Measurements from ENCODE around the gene POC1A. TPM values are rescaled to one million over a fixed set of nuclear protein-coding genes. Genes with fewer than 3 reads are reported as not detected.
A peak's percentile ranks its signal among the peaks of the same experiment; 100 is the strongest.

Gene POC1A
- total RNA-seq, 1 experiment from 2014 or later, result 16.1 TPM

DNA sequence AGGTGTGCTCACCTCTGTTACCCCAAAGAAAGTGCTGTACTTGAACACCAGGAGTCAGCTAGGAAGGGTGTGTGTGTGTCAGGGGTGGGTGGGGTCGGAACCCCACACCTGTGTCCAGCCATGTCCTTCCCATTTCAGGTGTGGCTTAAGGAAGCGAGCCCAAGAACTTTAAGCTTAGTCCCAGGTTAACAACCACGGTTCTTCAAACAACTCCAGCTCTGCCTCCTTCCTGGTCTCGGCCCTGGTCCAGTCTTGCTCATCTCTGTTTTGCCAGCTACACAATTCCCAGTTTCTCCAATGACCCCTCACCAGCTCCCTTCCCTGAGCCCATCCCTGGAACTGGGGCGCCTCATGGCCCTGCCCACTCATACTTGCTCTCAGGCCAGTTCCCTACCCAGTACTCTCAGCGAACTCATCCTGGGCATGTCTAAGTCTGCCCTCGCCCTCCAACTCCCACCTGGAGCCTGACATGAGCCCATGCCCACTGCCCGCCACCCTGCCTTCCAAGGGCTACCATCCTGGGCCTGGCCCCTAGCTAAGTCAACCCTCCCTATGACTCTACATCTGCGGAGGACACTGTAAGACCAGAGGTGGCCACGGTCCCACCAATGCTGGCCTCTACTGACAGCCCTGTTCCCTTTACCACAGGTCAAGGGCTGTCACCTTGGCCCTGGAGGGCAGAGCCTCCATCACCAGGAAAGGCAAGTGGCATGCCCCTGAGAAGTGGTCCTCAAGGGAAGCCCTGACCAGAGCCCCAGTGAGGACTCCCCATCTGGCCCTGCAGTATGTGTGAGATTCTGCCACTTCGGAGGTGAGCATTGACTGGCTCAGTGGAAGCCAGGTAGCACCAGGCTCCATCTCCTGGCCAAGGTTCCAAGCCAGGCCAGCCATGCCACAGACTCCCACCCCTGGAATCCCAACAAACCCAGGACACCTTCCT lies 9.2 kb downstream of the POC1A start:
- ChIA-PET POLR2A (ENCODE audit: low non-redundant PET) (no interaction called here), CTCF (interaction anchor here (0.7 kb wide), 1 partner anchor 143 kb away, joined by 3 read pairs; no protein-coding TSS in a partner anchor)
- TF ChIP-seq EZH2 (IDR thresholded peaks at IDR 0.05; ENCODE audit: borderline replicate concordance, low read depth, low read length, poor library complexity, severe bottlenecking), result no peak
- Histone ChIP-seq H3K27me3 (replicated peaks; ENCODE audit: insufficient read depth, low read depth, low read length, poor library complexity) (no peaks in the 10 kb centered on the region), H3K4me1 (ENCODE audit: insufficient read depth, low read length, poor library complexity, severe bottlenecking) (no peaks in the 10 kb centered on the region), H3K27ac (ENCODE audit: low read depth, low read length, poor library complexity, severe bottlenecking) (no peak overlapping the region), H3K9me3 (ENCODE audit: low read depth, low read length, poor library complexity, severe bottlenecking) (no peaks in the 10 kb centered on the region), H3K4me3 (ENCODE audit: low read depth, low read length, poor library complexity, severe bottlenecking) (no peak overlapping the region), H3K36me3 (ENCODE audit: insufficient read depth, low read length, poor library complexity, severe bottlenecking) (peaks cover 3% of the 10 kb centered on the region)
- BruUV-seq (replicated peaks), result no TSS peak
- DNase-seq (ENCODE audit: low spot score), result no peak
- intact Hi-C loops (cut with micrococcal nuclease; ENCODE audit: unreplicated experiment), result loop anchor here (1.0 kb wide), 1 partner anchor 144 kb away; no protein-coding TSS in a partner anchor

DNA sequence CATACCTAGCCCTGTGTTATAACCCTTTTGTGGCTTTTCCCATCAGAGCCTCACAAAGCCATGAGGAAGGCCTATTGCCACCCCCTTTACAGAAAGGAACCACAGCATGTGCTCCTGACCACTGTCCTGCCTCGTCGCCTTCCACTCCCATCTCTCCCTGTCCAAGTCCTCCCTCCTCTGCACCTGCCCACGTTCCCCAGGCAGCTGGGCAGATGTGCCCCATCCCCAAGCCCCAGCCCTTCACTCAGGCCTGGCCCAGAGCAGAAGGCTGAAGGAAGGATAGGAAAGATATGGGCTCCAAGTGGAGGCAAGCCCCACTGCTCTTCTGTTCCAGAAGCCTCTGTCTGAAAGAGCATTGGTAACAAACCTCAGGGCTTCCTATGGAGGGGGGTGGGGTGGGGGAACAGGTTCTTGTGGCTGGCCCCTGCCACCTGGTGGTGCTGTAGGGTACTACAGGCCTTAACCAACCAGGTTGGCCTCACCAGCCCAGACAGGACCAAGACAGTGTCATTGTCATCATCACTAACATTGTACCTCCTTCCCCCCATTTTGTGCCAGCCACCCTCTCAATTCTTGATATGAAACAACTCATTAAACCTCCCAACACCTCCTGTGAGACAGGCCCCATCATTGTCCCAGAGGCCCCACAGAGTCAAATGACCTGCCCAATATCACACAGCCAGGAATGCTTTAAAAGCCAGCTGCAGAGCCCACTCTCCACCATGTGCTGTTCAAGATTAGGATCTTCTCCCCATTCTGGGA lies 10.0 kb downstream of the POC1A start:
- Histone ChIP-seq H3K4me3 (ENCODE audit: low read depth, low read length, poor library complexity, severe bottlenecking) (no peak overlapping the region), H3K36me3 (ENCODE audit: insufficient read depth, low read length, poor library complexity, severe bottlenecking) (no peaks in the 10 kb centered on the region), H3K27me3 (replicated peaks; ENCODE audit: insufficient read depth, low read depth, low read length, poor library complexity) (no peaks in the 10 kb centered on the region), H3K9me3 (ENCODE audit: low read depth, low read length, poor library complexity, severe bottlenecking) (no peaks in the 10 kb centered on the region), H3K4me1 (ENCODE audit: insufficient read depth, low read length, poor library complexity, severe bottlenecking) (no peaks in the 10 kb centered on the region), H3K27ac (ENCODE audit: low read depth, low read length, poor library complexity, severe bottlenecking) (no peak overlapping the region)
- TF ChIP-seq, protein P1, sequence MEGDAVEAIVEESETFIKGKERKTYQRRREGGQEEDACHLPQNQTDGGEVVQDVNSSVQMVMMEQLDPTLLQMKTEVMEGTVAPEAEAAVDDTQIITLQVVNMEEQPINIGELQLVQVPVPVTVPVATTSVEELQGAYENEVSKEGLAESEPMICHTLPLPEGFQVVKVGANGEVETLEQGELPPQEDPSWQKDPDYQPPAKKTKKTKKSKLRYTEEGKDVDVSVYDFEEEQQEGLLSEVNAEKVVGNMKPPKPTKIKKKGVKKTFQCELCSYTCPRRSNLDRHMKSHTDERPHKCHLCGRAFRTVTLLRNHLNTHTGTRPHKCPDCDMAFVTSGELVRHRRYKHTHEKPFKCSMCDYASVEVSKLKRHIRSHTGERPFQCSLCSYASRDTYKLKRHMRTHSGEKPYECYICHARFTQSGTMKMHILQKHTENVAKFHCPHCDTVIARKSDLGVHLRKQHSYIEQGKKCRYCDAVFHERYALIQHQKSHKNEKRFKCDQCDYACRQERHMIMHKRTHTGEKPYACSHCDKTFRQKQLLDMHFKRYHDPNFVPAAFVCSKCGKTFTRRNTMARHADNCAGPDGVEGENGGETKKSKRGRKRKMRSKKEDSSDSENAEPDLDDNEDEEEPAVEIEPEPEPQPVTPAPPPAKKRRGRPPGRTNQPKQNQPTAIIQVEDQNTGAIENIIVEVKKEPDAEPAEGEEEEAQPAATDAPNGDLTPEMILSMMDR (conservative IDR thresholded peaks at IDR 0.05; ENCODE audit: low read depth, low read length), result peak; percentile 68
- no peak for TF ChIP-seq EZH2 (IDR thresholded peaks at IDR 0.05; ENCODE audit: borderline replicate concordance, low read depth, low read length, poor library complexity, severe bottlenecking)
- intact Hi-C loops (cut with micrococcal nuclease; ENCODE audit: unreplicated experiment), result loop anchor here (1.0 kb wide), 1 partner anchor 143 kb away; no protein-coding TSS in a partner anchor
- BruUV-seq (replicated peaks), result no TSS peak
- ChIA-PET POLR2A (ENCODE audit: low non-redundant PET) (no interaction called here), CTCF (interaction anchor here (0.7 kb wide), 1 partner anchor 143 kb away, joined by 3 read pairs; no protein-coding TSS in a partner anchor)
- peak; percentile 63 for DNase-seq (ENCODE audit: low spot score)

DNA sequence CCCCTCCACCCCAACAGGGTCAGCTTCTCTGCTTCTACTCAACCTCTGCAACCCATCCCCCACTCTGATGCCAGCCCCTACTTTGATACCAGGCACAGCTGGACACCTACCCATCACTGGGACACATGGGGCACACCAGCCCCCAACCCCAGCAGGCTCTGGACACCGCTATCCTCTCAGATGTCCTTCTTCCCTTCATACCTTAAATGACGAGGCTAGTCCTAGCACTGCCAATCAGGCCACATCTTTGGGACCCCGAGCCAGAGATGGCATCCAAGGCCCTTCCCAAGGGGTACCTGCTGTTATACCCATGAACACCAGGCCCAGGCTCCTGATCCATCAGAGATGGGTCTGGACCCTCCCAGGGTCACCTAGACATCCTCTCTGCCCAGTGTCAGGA lies 10.6 kb downstream of the POC1A start:
- no peaks in the 10 kb centered on the region for H3K9me3 ChIP-seq (ENCODE audit: low read depth, low read length, poor library complexity, severe bottlenecking)
- POLR2A ChIA-PET (ENCODE audit: low non-redundant PET), result no interaction called here
- intact Hi-C loops (cut with micrococcal nuclease; ENCODE audit: unreplicated experiment), result loop anchor here (1.0 kb wide), 1 partner anchor 142 kb away; no protein-coding TSS in a partner anchor
- no peaks in the 10 kb centered on the region for H3K36me3 ChIP-seq (ENCODE audit: insufficient read depth, low read length, poor library complexity, severe bottlenecking)
- H3K4me1 ChIP-seq (ENCODE audit: insufficient read depth, low read length, poor library complexity, severe bottlenecking), result no peaks in the 10 kb centered on the region
- no peak for DNase-seq (ENCODE audit: low spot score)
- H3K27me3 ChIP-seq (replicated peaks; ENCODE audit: insufficient read depth, low read depth, low read length, poor library complexity), result no peaks in the 10 kb centered on the region
- BruUV-seq (replicated peaks), result no TSS peak
- H3K4me3 ChIP-seq (ENCODE audit: low read depth, low read length, poor library complexity, severe bottlenecking), result no peak overlapping the region
- no peak overlapping the region for H3K27ac ChIP-seq (ENCODE audit: low read depth, low read length, poor library complexity, severe bottlenecking)
- CTCF ChIA-PET, result no interaction called here
- TF ChIP-seq, protein P1 (conservative IDR thresholded peaks at IDR 0.05; ENCODE audit: low read depth, low read length), result no peak
- no peak for TF ChIP-seq EZH2 (IDR thresholded peaks at IDR 0.05; ENCODE audit: borderline replicate concordance, low read depth, low read length, poor library complexity, severe bottlenecking)

Data from A673 (cell line).